Liver (tissue), 3 donors: ENCODE results near the gene LHFPL2.

ENCODE experiments used
- CTCF ChIP-seq: fragments of 150-350 bp; IDR thresholded peaks from 2 replicates; pipeline ENCODE4 v1.5.1; 2017; ENCODE audit warnings: improper control_type of control experiment, low read depth, low read length; ENCODE audit not compliant: missing input control
- FOXA1 ChIP-seq: IDR thresholded peaks from 2 replicates; pipeline ENCODE4 v1.6.1; 2016; ENCODE audit warnings: antibody characterized with exemption
- GABPA ChIP-seq, 2 donors: IDR thresholded peaks in 1 of 2; conservative IDR thresholded peaks in 1 of 2; 2 replicates each; pipeline ENCODE4 v1.6.1; 2016; ENCODE audit warnings: antibody characterized with exemption in 2 of 2, mild to moderate bottlenecking in 1 of 2, moderate library complexity in 1 of 2
- JUND ChIP-seq, 2 donors: IDR thresholded peaks; 2 replicates each; pipeline ENCODE4 v1.6.1; 2016; ENCODE audit warnings: antibody characterized with exemption in 2 of 2
- REST ChIP-seq: IDR thresholded peaks from 2 replicates; pipeline ENCODE4 v1.6.1; 2016; ENCODE audit warnings: antibody characterized with exemption, mild to moderate bottlenecking
- TAF1 ChIP-seq: conservative IDR thresholded peaks from 2 replicates; pipeline ENCODE4 v1.6.1; 2016; ENCODE audit warnings: antibody characterized with exemption, mild to moderate bottlenecking
- donor health status: healthy.
- donor health status: healthy.

GRCh38 chr5:78550891-78551290 lies 97.7 kb downstream of the LHFPL2 start:
- TF ChIP-seq CTCF (no peak), JUND (IDR thresholded peaks at IDR 0.05) (no peak), TAF1 (no peak), GABPA (IDR thresholded peaks at IDR 0.05 in 1 of 2, conservative IDR thresholded peaks at IDR 0.05 in 1 of 2) (no peak), FOXA1 (no peak), REST (no peak)
